Muscle layer of duodenum (tissue), 2 donors: Measurements from ENCODE around the gene AKR1C3.
"Not testable (repeated sequence)": the region's sequence is repeated elsewhere in the genome, so short reads cannot be mapped to it uniquely, and the experiment has no call there.

ENCODE experiments used
- H3K27ac ChIP-seq: one replicate; pipeline ENCODE4 v1.7.0; 2013; ENCODE audit warnings: mild to moderate bottlenecking, low read length
- H3K27me3 ChIP-seq: one replicate; pipeline ENCODE4 v1.7.0; 2013; ENCODE audit warnings: low read depth, mild to moderate bottlenecking, control low read depth, low read length
- H3K36me3 ChIP-seq, 2 donors: one replicate each; pipeline ENCODE4 v1.7.0; 2013; ENCODE audit warnings: low read length in 2 of 2, control low read depth in 1 of 2, mild to moderate bottlenecking in 1 of 2; ENCODE audit not compliant: insufficient read depth in 2 of 2, control insufficient read depth in 1 of 2
- H3K4me1 ChIP-seq, 2 donors: one replicate each; pipeline ENCODE4 v1.7.0; 2013; ENCODE audit warnings: low read length in 2 of 2, mild to moderate bottlenecking in 2 of 2, control low read depth in 1 of 2, moderate library complexity in 1 of 2; ENCODE audit not compliant: insufficient read depth in 2 of 2, control insufficient read depth in 1 of 2
- H3K4me3 ChIP-seq, 2 donors: one replicate each; pipeline ENCODE4 v1.7.0; 2013; ENCODE audit warnings: low read length in 2 of 2, low read depth in 1 of 2, mild to moderate bottlenecking in 1 of 2
- H3K9me3 ChIP-seq, 2 donors: one replicate each; pipeline ENCODE4 v1.7.0; 2013; ENCODE audit warnings: low read length in 2 of 2, control low read depth in 1 of 2, mild to moderate bottlenecking in 1 of 2; ENCODE audit not compliant: control insufficient read depth in 1 of 2
- donor health status: healthy.

The AKR1C3 gene

GRCh38 chr10:5091196-5091595, 3.0 kb upstream of the AKR1C3 start:
- H3K4me3 ChIP-seq = no peak overlapping the region
- H3K4me1 ChIP-seq = no peaks in the 10 kb centered on the region
- no peaks in the 10 kb centered on the region for H3K36me3 ChIP-seq
- H3K9me3 ChIP-seq = peaks cover 0 to 3% of the 10 kb centered on the region in 2 donors
- H3K27ac ChIP-seq = no peak overlapping the region
- H3K27me3 ChIP-seq = no peaks in the 10 kb centered on the region

GRCh38 chr10:5092375-5092774, 1.8 kb upstream of the AKR1C3 start:
- no peaks in the 10 kb centered on the region for H3K4me1 ChIP-seq
- no peak overlapping the region for H3K4me3 ChIP-seq
- no peaks in the 10 kb centered on the region for H3K27me3 ChIP-seq
- H3K36me3 ChIP-seq = no peaks in the 10 kb centered on the region
- H3K9me3 ChIP-seq = peaks cover 0 to 3% of the 10 kb centered on the region in 2 donors
- no peak overlapping the region for H3K27ac ChIP-seq

GRCh38 chr10:5092848-5093790, 1.1 kb upstream of the AKR1C3 start:
- Histone ChIP-seq H3K27me3 (no peaks in the 10 kb centered on the region), H3K9me3 (peaks cover 0 to 3% of the 10 kb centered on the region in 2 donors), H3K4me1 (no peaks in the 10 kb centered on the region), H3K27ac (no peak overlapping the region), H3K36me3 (no peaks in the 10 kb centered on the region), H3K4me3 (no peak overlapping the region)

- H3K27me3 ChIP-seq = no peaks in the 10 kb centered on the region
- H3K27ac ChIP-seq = no peak overlapping the region
- peak overlapping the region; percentile 60 to 93 for H3K4me3 ChIP-seq
- no peaks in the 10 kb centered on the region for H3K4me1 ChIP-seq
- peaks cover 4 to 8% of the 10 kb centered on the region in 2 donors for H3K36me3 ChIP-seq
- H3K9me3 ChIP-seq = no peaks in the 10 kb centered on the region
Observed at GRCh38 chr10:5095687-5096086, 1.5 kb downstream of the AKR1C3 start.

- no peak overlapping the region for H3K27ac ChIP-seq
- H3K27me3 ChIP-seq = no peaks in the 10 kb centered on the region
- H3K4me3 ChIP-seq = peak overlapping the region; percentile 60 to 93
Observed at GRCh38 chr10:5096108-5096507, 1.9 kb downstream of the AKR1C3 start.

GRCh38 chr10:5102479-5102878, 8.3 kb downstream of the AKR1C3 start:
- H3K4me3 ChIP-seq, H3K27me3 ChIP-seq, H3K27ac ChIP-seq, H3K4me1 ChIP-seq, H3K9me3 ChIP-seq: not testable (repeated sequence)
- peaks cover 9 to 16% of the 10 kb centered on the region in 2 donors for H3K36me3 ChIP-seq

More at GRCh38 chr10:5096108-5096507, 1.9 kb downstream of the AKR1C3 start:
- Histone ChIP-seq H3K9me3 (no peaks in the 10 kb centered on the region), H3K36me3 (peaks cover 4 to 8% of the 10 kb centered on the region in 2 donors), H3K4me1 (no peaks in the 10 kb centered on the region)

- no peak overlapping the region for H3K4me3 ChIP-seq
- H3K27ac ChIP-seq = no peak overlapping the region
- H3K4me1 ChIP-seq = no peaks in the 10 kb centered on the region
- H3K27me3 ChIP-seq = no peaks in the 10 kb centered on the region
- H3K9me3 ChIP-seq = no peaks in the 10 kb centered on the region
- peaks cover 9 to 16% of the 10 kb centered on the region in 2 donors for H3K36me3 ChIP-seq
Observed at GRCh38 chr10:5103481-5103880, 9.3 kb downstream of the AKR1C3 start.

GRCh38 chr10:5105626-5106025, 11.4 kb downstream of the AKR1C3 start:
- peaks cover 5 to 8% of the 10 kb centered on the region in 2 donors for H3K36me3 ChIP-seq
- no peak overlapping the region for H3K4me3 ChIP-seq
- H3K27ac ChIP-seq = no peak overlapping the region
- H3K4me1 ChIP-seq = no peaks in the 10 kb centered on the region
- H3K9me3 ChIP-seq = no peaks in the 10 kb centered on the region
- no peaks in the 10 kb centered on the region for H3K27me3 ChIP-seq

- peaks cover 5 to 8% of the 10 kb centered on the region in 2 donors for H3K36me3 ChIP-seq
- no peaks in the 10 kb centered on the region for H3K9me3 ChIP-seq
- H3K4me1 ChIP-seq = no peaks in the 10 kb centered on the region
- H3K27ac ChIP-seq = no peak overlapping the region
- H3K27me3 ChIP-seq = no peaks in the 10 kb centered on the region
- H3K4me3 ChIP-seq = no peak overlapping the region
Observed at GRCh38 chr10:5106553-5106952, 12.3 kb downstream of the AKR1C3 start.

GRCh38 chr10:5107860-5108526, 13.8 kb downstream of the AKR1C3 start:
- no peaks in the 10 kb centered on the region for H3K27me3 ChIP-seq
- H3K4me3 ChIP-seq = no peak overlapping the region
- H3K9me3 ChIP-seq = no peaks in the 10 kb centered on the region
- peaks cover 5 to 8% of the 10 kb centered on the region in 2 donors for H3K36me3 ChIP-seq
- no peaks in the 10 kb centered on the region for H3K4me1 ChIP-seq
- H3K27ac ChIP-seq = no peak overlapping the region

- Histone ChIP-seq H3K4me1 (no peaks in the 10 kb centered on the region), H3K4me3 (no peak overlapping the region), H3K9me3 (no peaks in the 10 kb centered on the region), H3K36me3 (peaks cover 0 to 8% of the 10 kb centered on the region in 2 donors), H3K27me3 (no peaks in the 10 kb centered on the region), H3K27ac (no peak overlapping the region)
Observed at GRCh38 chr10:5108658-5109416, 14.6 kb downstream of the AKR1C3 start.
